ENCODE results near the gene LDLRAD3.

LDLRAD3 gene

GRCh38 chr11:36107547-36107946 is 163.7 kb downstream of the LDLRAD3 start:
- in situ Hi-C loops (cut with MboI; ENCODE audit: low sequenced_read_pairs, unreplicated experiment): no loop called here
- no peak for DNase-seq (ENCODE audit: low spot score)
- TF ChIP-seq CTCF (IDR thresholded peaks at IDR 0.05; ENCODE audit: borderline replicate concordance, control extremely low read depth, extremely low read depth, insufficient read depth, missing control alignments): no peak

GRCh38 chr11:36108881-36109589 is 165.2 kb downstream of the LDLRAD3 start:
- no peak for TF ChIP-seq CTCF (IDR thresholded peaks at IDR 0.05; ENCODE audit: borderline replicate concordance, control extremely low read depth, extremely low read depth, insufficient read depth, missing control alignments)
- in situ Hi-C loops (cut with MboI; ENCODE audit: low sequenced_read_pairs, unreplicated experiment): no loop called here

GRCh38 chr11:36109590-36109849 is 165.7 kb downstream of the LDLRAD3 start:
- no peak for TF ChIP-seq CTCF (IDR thresholded peaks at IDR 0.05; ENCODE audit: borderline replicate concordance, control extremely low read depth, extremely low read depth, insufficient read depth, missing control alignments)
- in situ Hi-C loops (cut with MboI; ENCODE audit: low sequenced_read_pairs, unreplicated experiment): no loop called here
- DNase-seq (ENCODE audit: low spot score): no peak

More at GRCh38 chr11:36108881-36109589, 165.2 kb downstream of the LDLRAD3 start:
- no peak for DNase-seq (ENCODE audit: low spot score)

- no peak for TF ChIP-seq CTCF (IDR thresholded peaks at IDR 0.05; ENCODE audit: borderline replicate concordance, control extremely low read depth, extremely low read depth, insufficient read depth, missing control alignments)
- peak; percentile 31 for DNase-seq (ENCODE audit: low spot score)
- in situ Hi-C loops (cut with MboI; ENCODE audit: low sequenced_read_pairs, unreplicated experiment): no loop called here
Observed at GRCh38 chr11:36109850-36110606, 166.2 kb downstream of the LDLRAD3 start.

GRCh38 chr11:36110668-36111410 is 167.0 kb downstream of the LDLRAD3 start:
- TF ChIP-seq CTCF (IDR thresholded peaks at IDR 0.05; ENCODE audit: borderline replicate concordance, control extremely low read depth, extremely low read depth, insufficient read depth, missing control alignments): no peak
- DNase-seq (ENCODE audit: low spot score): no peak

GRCh38 chr11:36114095-36114494 is 170.2 kb downstream of the LDLRAD3 start:
- in situ Hi-C loops (cut with MboI; ENCODE audit: low sequenced_read_pairs, unreplicated experiment): no loop called here

More at GRCh38 chr11:36110668-36111410, 167.0 kb downstream of the LDLRAD3 start:
- in situ Hi-C loops (cut with MboI; ENCODE audit: low sequenced_read_pairs, unreplicated experiment): no loop called here

More at GRCh38 chr11:36114095-36114494, 170.2 kb downstream of the LDLRAD3 start:
- no peak for DNase-seq (ENCODE audit: low spot score)
- no peak for TF ChIP-seq CTCF (IDR thresholded peaks at IDR 0.05; ENCODE audit: borderline replicate concordance, control extremely low read depth, extremely low read depth, insufficient read depth, missing control alignments)

All from GM13976 (cell line).